ENCODE data around the gene RAB11A. TPM values are rescaled to one million over a fixed set of nuclear protein-coding genes. Genes with fewer than 3 reads are reported as not detected.

The RAB11A gene
- total and polyA plus RNA-seq, 2 experiments from 2014 or later, result 248 to 306 TPM

DNA sequence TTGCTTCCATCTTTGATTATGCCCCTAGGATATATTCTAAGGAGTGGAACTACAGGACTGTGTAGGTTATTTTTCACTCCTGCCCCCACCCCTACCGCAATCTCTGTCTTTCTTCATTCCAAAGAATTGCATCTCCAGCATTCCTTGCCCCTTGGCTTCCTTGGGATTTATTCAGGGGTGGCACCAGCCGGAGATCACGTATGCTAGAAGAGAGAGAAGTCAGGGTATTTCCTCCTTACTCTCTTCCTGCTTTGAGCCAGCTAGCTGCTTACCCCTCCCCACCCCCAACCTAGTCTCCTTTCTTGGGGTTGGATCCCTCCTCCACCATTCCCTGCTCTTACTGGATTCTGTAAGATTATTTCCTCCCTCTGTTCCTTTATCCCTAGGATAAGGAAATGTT, 42.2 kb upstream of the RAB11A start:
- Histone ChIP-seq H3K4me3 (no peak overlapping the region), H3K27ac (no peak overlapping the region), H3K36me3 (replicated peaks; ENCODE audit: insufficient read depth, low read depth) (no peaks in the 10 kb centered on the region), H3K9me3 (ENCODE audit: low read depth) (no peaks in the 10 kb centered on the region), H3K79me2 (no peaks in the 10 kb centered on the region), H2AFZ (no peak overlapping the region), H3K9me2 (replicated peaks; ENCODE audit: insufficient read depth) (no peaks in the 10 kb centered on the region), H3K4me1 (ENCODE audit: insufficient read depth) (peaks cover under 1% of the 10 kb centered on the region), H3K4me2 (no peak overlapping the region), H3K27me3 (no peaks in the 10 kb centered on the region), H4K20me1 (ENCODE audit: insufficient read depth, poor library complexity, severe bottlenecking) (no peaks in the 10 kb centered on the region)
- DNase-seq (ENCODE audit: low spot score), result no peak
- 76% methylated on average over 3 of the region's 3 CpGs for WGBS (ENCODE audit: low lambda C conversion rate, missing lambda C conversion rate)
- no peak for TF ChIP-seq EZH2phosphoT487 (IDR thresholded peaks at IDR 0.05; ENCODE audit: low read depth, severe bottlenecking, unreplicated experiment)
- TF ChIP-seq EZH2 (IDR thresholded peaks at IDR 0.05; ENCODE audit: borderline replicate concordance), result no peak
- TF ChIP-seq, protein P1, sequence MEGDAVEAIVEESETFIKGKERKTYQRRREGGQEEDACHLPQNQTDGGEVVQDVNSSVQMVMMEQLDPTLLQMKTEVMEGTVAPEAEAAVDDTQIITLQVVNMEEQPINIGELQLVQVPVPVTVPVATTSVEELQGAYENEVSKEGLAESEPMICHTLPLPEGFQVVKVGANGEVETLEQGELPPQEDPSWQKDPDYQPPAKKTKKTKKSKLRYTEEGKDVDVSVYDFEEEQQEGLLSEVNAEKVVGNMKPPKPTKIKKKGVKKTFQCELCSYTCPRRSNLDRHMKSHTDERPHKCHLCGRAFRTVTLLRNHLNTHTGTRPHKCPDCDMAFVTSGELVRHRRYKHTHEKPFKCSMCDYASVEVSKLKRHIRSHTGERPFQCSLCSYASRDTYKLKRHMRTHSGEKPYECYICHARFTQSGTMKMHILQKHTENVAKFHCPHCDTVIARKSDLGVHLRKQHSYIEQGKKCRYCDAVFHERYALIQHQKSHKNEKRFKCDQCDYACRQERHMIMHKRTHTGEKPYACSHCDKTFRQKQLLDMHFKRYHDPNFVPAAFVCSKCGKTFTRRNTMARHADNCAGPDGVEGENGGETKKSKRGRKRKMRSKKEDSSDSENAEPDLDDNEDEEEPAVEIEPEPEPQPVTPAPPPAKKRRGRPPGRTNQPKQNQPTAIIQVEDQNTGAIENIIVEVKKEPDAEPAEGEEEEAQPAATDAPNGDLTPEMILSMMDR (IDR thresholded peaks at IDR 0.05; ENCODE audit: poor library complexity), result no peak

DNA sequence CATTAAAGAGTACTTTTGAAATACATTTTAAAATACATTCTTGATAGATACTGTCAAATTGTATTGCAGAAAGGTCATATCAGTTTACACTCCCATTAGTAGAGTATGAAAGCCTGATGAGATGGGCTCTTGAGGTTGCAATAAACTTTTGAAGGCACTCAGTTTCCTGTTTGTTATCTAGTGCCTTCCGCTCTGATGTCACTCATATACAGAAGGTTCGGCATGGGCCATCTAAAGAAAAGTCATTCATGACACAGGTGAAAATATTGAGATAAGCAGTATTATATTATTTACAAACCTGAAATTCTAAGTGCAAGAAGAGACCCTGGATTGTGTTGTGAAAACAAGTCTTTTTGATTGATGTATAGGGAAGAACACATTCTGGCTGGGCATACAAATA, 40.7 kb upstream of the RAB11A start:
- Histone ChIP-seq H3K4me1 (ENCODE audit: insufficient read depth) (peaks cover 13% of the 10 kb centered on the region), H3K27ac (no peak overlapping the region), H4K20me1 (ENCODE audit: insufficient read depth, poor library complexity, severe bottlenecking) (no peaks in the 10 kb centered on the region), H3K4me2 (no peak overlapping the region), H3K9me3 (ENCODE audit: low read depth) (no peaks in the 10 kb centered on the region), H3K79me2 (no peaks in the 10 kb centered on the region), H3K9me2 (replicated peaks; ENCODE audit: insufficient read depth) (no peaks in the 10 kb centered on the region), H2AFZ (no peak overlapping the region), H3K27me3 (no peaks in the 10 kb centered on the region), H3K4me3 (no peak overlapping the region), H3K36me3 (replicated peaks; ENCODE audit: insufficient read depth, low read depth) (no peaks in the 10 kb centered on the region)
- no peak for DNase-seq (ENCODE audit: low spot score)
- 86% methylated on average over 2 of the region's 2 CpGs for WGBS (ENCODE audit: low lambda C conversion rate, missing lambda C conversion rate)
- TF ChIP-seq EZH2phosphoT487 (IDR thresholded peaks at IDR 0.05; ENCODE audit: low read depth, severe bottlenecking, unreplicated experiment) (no peak), EZH2 (IDR thresholded peaks at IDR 0.05; ENCODE audit: borderline replicate concordance) (no peak)
- TF ChIP-seq, protein P1 (IDR thresholded peaks at IDR 0.05; ENCODE audit: poor library complexity), result no peak

DNA sequence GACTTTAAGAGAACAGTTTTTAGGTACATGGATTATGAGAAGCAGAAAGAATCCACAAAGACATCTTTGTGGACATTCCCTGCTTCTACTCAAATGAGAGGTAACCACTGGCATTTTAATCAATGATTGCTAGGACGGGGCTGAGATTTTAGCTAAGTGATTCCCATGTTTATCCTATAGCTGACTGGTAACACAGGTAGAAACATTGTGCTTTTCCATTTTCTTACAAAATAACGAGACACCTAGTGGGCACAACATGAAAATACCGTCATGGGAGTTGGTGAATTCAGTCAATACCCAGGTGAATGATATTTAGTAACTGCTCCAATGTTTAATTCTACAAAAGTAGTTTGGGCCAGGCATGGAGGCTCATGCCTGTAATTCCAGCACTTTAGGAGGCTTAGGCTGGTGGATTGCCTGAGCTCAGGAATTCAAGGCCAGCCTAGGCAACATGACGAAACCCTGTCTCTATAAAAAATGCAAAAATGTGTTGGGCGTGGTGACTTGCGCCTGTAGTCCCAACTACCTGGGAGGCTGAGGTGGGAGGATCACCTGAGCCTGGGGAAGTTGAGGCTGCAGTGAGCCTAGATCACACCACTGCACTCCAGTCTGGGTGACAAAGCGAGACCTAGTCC, 40.0 kb upstream of the RAB11A start:
- WGBS (ENCODE audit: low lambda C conversion rate, missing lambda C conversion rate), result 61% methylated on average over 7 of the region's 7 CpGs
- TF ChIP-seq, protein P1 (IDR thresholded peaks at IDR 0.05; ENCODE audit: poor library complexity), result peak; percentile 50
- no peak for TF ChIP-seq EZH2 (IDR thresholded peaks at IDR 0.05; ENCODE audit: borderline replicate concordance)
- H3K27ac ChIP-seq, result no peak overlapping the region
- H3K9me2 ChIP-seq (replicated peaks; ENCODE audit: insufficient read depth), result no peaks in the 10 kb centered on the region
- H3K9me3 ChIP-seq (ENCODE audit: low read depth), result no peaks in the 10 kb centered on the region
- H4K20me1 ChIP-seq (ENCODE audit: insufficient read depth, poor library complexity, severe bottlenecking), result no peaks in the 10 kb centered on the region
- no peaks in the 10 kb centered on the region for H3K27me3 ChIP-seq
- DNase-seq (ENCODE audit: low spot score), result peak; percentile 58
- H3K4me2 ChIP-seq, result no peak overlapping the region
- H3K4me3 ChIP-seq, result no peak overlapping the region
- H2AFZ ChIP-seq, result no peak overlapping the region
- no peaks in the 10 kb centered on the region for H3K36me3 ChIP-seq (replicated peaks; ENCODE audit: insufficient read depth, low read depth)
- H3K79me2 ChIP-seq, result no peaks in the 10 kb centered on the region
- peaks cover 19% of the 10 kb centered on the region for H3K4me1 ChIP-seq (ENCODE audit: insufficient read depth)

Data from hepatocyte (in vitro differentiated cells).